Kidney epithelial cell (primary cell): ENCODE results near the gene RPL31. TPM values are rescaled to one million over a fixed set of nuclear protein-coding genes. Genes with fewer than 3 reads are reported as not detected.

ENCODE experiments used
- DNase-seq: peaks from one replicate; pipeline ENCODE4 v3.0.0-alpha.2; 2010; ENCODE audit warnings: low read depth
- H3K27me3 ChIP-seq: 2 replicates; pipeline ENCODE4 v1.6.0; 2011; ENCODE audit warnings: low read length; ENCODE audit not compliant: control insufficient read depth, insufficient read depth
- H3K36me3 ChIP-seq: 2 replicates; pipeline ENCODE4 v1.5.1; 2011; ENCODE audit warnings: low read length; ENCODE audit not compliant: control insufficient read depth, insufficient read depth
- H3K4me3 ChIP-seq: 2 replicates; pipeline ENCODE4 v1.5.1; 2011; ENCODE audit warnings: low read depth, mild to moderate bottlenecking, control low read depth, low read length
- total RNA-seq: library from RNA; depleted of rRNA; stranded (reverse); fragments of >200 nt; gene quantifications from 2 replicates; pipeline ENCODE4 v1.2.3, GENCODE V29; 2015
- TF ChIP-seq, protein P1 (sequence below): IDR thresholded peaks from 2 replicates; pipeline ENCODE4 v1.5.1; 2011; ENCODE audit warnings: mild to moderate bottlenecking, moderate library complexity, low read length, control low read depth, inconsistent platforms; ENCODE audit not compliant: insufficient read depth, poor library complexity, severe bottlenecking

The RPL31 gene
- total RNA-seq, 1 donor from 2014 or later, result 1,472 TPM

DNA sequence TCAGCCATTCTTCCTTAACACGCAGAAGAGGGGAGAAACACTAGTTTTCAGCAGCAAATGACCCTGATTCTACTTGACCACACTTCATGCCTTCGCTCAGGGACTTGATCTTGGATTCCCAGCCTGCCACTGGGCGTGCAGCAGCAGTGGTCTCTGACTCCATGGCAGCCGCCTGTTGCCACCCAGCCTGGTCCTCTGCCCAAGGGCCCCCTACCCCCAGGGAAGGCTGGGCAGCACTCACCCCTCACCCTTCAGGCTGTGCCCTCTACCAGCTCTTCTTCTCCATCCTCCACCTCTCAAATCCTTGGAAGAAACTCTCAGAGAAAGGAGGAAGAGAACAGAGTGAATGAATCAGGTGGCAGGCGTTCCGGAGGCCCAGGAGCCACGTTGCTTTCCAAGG lies 32.1 kb upstream of the RPL31 start:
- H3K27me3 ChIP-seq, result no peaks in the 10 kb centered on the region
- TF ChIP-seq, protein P1, sequence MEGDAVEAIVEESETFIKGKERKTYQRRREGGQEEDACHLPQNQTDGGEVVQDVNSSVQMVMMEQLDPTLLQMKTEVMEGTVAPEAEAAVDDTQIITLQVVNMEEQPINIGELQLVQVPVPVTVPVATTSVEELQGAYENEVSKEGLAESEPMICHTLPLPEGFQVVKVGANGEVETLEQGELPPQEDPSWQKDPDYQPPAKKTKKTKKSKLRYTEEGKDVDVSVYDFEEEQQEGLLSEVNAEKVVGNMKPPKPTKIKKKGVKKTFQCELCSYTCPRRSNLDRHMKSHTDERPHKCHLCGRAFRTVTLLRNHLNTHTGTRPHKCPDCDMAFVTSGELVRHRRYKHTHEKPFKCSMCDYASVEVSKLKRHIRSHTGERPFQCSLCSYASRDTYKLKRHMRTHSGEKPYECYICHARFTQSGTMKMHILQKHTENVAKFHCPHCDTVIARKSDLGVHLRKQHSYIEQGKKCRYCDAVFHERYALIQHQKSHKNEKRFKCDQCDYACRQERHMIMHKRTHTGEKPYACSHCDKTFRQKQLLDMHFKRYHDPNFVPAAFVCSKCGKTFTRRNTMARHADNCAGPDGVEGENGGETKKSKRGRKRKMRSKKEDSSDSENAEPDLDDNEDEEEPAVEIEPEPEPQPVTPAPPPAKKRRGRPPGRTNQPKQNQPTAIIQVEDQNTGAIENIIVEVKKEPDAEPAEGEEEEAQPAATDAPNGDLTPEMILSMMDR, result no peak
- no peak for DNase-seq
- no peak overlapping the region for H3K4me3 ChIP-seq
- H3K36me3 ChIP-seq, result no peaks in the 10 kb centered on the region

DNA sequence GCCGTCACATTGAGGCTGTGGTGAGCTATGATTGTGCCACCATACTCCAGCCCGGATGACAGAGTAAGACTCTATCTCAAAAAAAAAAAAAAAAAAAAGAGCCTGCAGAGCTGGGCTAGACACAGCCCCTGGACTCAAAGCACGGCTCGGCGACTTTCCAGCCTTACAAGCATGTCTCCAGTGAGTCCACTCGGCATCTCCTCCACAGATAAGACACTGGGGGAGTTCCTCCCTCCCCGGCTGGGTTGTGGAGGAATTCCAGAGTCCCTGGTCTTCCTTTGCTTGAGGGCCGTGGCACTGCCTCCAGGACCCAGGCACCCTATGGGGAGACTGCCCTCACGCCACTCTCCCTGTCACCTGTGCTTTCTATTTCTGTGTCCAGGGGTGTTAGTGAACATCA lies 30.9 kb upstream of the RPL31 start:
- no peak for DNase-seq
- no peaks in the 10 kb centered on the region for H3K36me3 ChIP-seq
- H3K4me3 ChIP-seq, result no peak overlapping the region
- no peaks in the 10 kb centered on the region for H3K27me3 ChIP-seq
- TF ChIP-seq, protein P1, result no peak

DNA sequence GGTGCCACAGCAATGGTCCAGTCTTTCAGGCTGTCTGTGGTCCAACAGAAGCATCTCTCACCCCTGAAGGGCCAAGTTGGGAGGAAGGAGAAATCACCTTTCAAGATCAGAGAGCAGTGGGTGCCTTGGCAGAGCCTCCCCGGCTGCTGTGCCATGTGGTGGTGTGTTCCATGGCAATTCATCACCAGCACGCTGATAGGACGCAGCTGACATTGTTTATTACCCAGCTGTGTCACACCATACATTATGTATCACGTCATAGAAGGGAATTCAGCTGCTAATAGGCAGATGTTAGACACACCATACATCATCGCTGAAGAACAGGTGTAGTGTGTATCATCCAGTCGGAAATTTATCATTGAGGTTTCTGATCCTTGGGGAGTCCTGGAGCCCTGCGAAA lies 29.6 kb upstream of the RPL31 start:
- TF ChIP-seq, protein P1, result no peak
- no peaks in the 10 kb centered on the region for H3K36me3 ChIP-seq
- H3K4me3 ChIP-seq, result no peak overlapping the region
- DNase-seq, result no peak
- no peaks in the 10 kb centered on the region for H3K27me3 ChIP-seq

DNA sequence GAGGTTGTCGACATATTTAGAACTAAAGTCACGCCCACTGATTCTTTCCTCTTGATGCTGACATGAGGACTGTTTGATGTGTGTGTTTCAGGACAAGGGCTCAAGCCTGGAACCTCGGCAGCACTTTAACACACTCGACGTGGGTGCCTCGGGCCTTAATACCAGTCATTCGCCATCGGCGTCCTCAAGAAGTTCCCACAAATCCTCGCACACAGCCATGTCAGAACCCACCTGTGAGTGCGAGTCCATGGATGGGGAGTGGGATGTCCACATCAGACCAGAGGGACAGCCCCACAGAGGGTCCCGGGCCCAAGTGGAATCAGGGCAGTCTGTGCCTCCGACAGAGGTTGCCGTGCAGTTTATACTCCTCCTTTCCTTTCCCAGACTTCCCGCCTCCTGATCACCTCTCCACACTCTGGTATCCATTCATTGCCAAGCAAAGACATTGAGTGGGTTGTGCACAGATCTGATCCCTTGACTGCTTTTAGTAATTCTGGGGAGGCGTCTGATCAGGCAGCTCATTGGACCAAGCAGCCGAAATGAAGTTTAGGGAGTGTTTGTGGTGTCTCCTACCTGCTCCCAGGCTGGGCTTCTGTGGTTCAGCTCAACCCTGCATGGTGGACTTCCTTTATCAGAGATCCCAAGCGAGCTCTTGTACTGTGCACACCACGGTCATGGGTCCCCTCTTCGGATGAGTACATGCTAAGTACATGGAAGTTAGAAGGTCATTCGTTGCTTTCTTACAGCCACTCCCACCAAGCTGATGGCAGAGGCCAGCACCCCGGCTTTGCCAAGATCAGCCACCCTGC lies 27.2 kb upstream of the RPL31 start:
- TF ChIP-seq, protein P1, result no peak
- Histone ChIP-seq H3K4me3 (no peak overlapping the region), H3K36me3 (no peaks in the 10 kb centered on the region), H3K27me3 (no peaks in the 10 kb centered on the region)
- DNase-seq, result no peak

DNA sequence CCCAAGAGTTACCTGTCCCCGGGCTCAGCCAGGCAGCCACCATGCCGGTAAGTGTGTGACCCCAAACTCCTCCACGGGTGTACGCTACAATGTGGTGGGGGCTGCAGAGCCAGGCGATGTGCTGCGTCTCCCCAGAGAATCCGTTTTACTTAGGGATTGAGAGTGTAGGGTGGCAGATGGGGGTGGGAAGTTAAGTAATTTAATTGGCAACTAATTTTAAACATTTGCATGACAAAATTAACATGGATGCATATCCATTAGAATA lies 26.6 kb upstream of the RPL31 start:
- Histone ChIP-seq H3K36me3 (no peaks in the 10 kb centered on the region), H3K27me3 (no peaks in the 10 kb centered on the region), H3K4me3 (no peak overlapping the region)
- DNase-seq, result no peak
- TF ChIP-seq, protein P1, result no peak

DNA sequence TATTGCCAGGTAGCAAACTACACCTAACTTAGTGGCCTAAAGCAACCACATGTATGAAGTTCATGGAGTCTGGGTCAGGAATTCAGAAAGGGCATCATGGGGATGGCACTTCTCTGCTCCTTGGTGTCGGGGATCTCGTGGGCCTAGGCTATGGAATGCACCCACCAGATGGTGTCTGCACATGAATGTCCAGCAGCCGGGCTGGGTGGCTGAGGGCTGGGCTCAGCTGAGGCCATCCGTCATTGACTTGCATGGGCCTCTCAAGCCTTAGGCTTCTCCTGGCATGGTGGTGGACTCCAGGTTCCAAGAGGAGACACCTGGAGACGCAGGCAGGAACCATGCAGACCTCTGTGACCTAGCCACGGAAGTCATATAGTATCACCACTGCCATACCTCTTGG lies 26.0 kb upstream of the RPL31 start:
- no peaks in the 10 kb centered on the region for H3K36me3 ChIP-seq
- no peak for DNase-seq
- H3K27me3 ChIP-seq, result no peaks in the 10 kb centered on the region
- H3K4me3 ChIP-seq, result no peak overlapping the region
- TF ChIP-seq, protein P1, result no peak
